GM18870 (cell line): ENCODE data around the gene NUS1.
"Not testable (repeated sequence)": the region's sequence is repeated elsewhere in the genome, so short reads cannot be mapped to it uniquely, and the experiment has no call there.

Source experiments
- ATAC-seq: cut with Tn5 transposase; IDR thresholded peaks from one replicate; pipeline ENCODE4 v1.9.1; 2021; ENCODE audit warnings: moderate library complexity; ENCODE audit not compliant: unreplicated experiment

Gene NUS1

GRCh38 chr6:117674991-117675657 is at the start of gene NUS1:
Gene NUS1 (plus strand): TSS chr6:117675469. CDS start chr6:117675671, 202 bp downstream.
- peak; percentile 96 for ATAC-seq

GRCh38 chr6:117627533-117627932 is 47.7 kb upstream of the NUS1 start:
- ATAC-seq, result no peak

GRCh38 chr6:117629119-117629660 is 46.1 kb upstream of the NUS1 start:
- no peak for ATAC-seq

- no peak for ATAC-seq
Measured at GRCh38 chr6:117637770-117638169, 37.5 kb upstream of the NUS1 start.

- ATAC-seq, result no peak
Measured at GRCh38 chr6:117642976-117643375, 32.3 kb upstream of the NUS1 start.

- ATAC-seq, result not testable (repeated sequence)
Measured at GRCh38 chr6:117651984-117652383, 23.3 kb upstream of the NUS1 start.

GRCh38 chr6:117653949-117654348 is 21.3 kb upstream of the NUS1 start:
- no peak for ATAC-seq

- ATAC-seq, result no peak
Measured at GRCh38 chr6:117655380-117655779, 19.9 kb upstream of the NUS1 start.

- ATAC-seq, result no peak
Measured at GRCh38 chr6:117666881-117667280, 8.4 kb upstream of the NUS1 start.

- no peak for ATAC-seq
Measured at GRCh38 chr6:117668736-117669135, 6.5 kb upstream of the NUS1 start.

- ATAC-seq, result no peak
Measured at GRCh38 chr6:117674503-117674902, 766 bp upstream of the NUS1 start.

GRCh38 chr6:117675658-117676301 is 511 bp downstream of the NUS1 start:
- peak; percentile 15 for ATAC-seq

- ATAC-seq, result no peak
Measured at GRCh38 chr6:117676577-117677218, 1.4 kb downstream of the NUS1 start.

GRCh38 chr6:117677553-117678141 is 2.4 kb downstream of the NUS1 start:
- ATAC-seq, result no peak

GRCh38 chr6:117681162-117681741 is 6.0 kb downstream of the NUS1 start:
- no peak for ATAC-seq

- ATAC-seq, result no peak
Measured at GRCh38 chr6:117684749-117685148, 9.5 kb downstream of the NUS1 start.

GRCh38 chr6:117685359-117685758 is 10.1 kb downstream of the NUS1 start:
- no peak for ATAC-seq

GRCh38 chr6:117687021-117687648 is 11.9 kb downstream of the NUS1 start:
- ATAC-seq, result no peak

- not testable (repeated sequence) for ATAC-seq
Measured at GRCh38 chr6:117689584-117689983, 14.3 kb downstream of the NUS1 start.

GRCh38 chr6:117706504-117706903 is 31.2 kb downstream of the NUS1 start:
- no peak for ATAC-seq
